ENCODE measurements around the gene ATXN7L2. TPM values are rescaled to one million over a fixed set of nuclear protein-coding genes. Genes with fewer than 3 reads are reported as not detected.

Gene ATXN7L2
- total and polyA plus RNA-seq, 3 donors from 2014 or later = 28.7 to 55.2 (median 40.9) TPM

GRCh38 chr1:109527098-109527811 is 43.5 kb downstream of the ATXN7L2 start:
- intact Hi-C loops (cut with DNase I; ENCODE audit: low total_unique reads) = no loop called here

GRCh38 chr1:109527846-109528695 is 44.4 kb downstream of the ATXN7L2 start:
- Histone ChIP-seq H3K9me3 (no peaks in the 10 kb centered on the region), H3K4me1 (peaks cover 35% of the 10 kb centered on the region), H3K27ac (no peak overlapping the region), H3K27me3 (no peaks in the 10 kb centered on the region), H3K36me3 (ENCODE audit: low read depth, missing control alignments) (no peaks in the 10 kb centered on the region), H3K4me3 (no peak overlapping the region)
- no peak for DNase-seq
- TF ChIP-seq POLR2A (IDR thresholded peaks at IDR 0.05) = no peak
- TF ChIP-seq, protein P1, sequence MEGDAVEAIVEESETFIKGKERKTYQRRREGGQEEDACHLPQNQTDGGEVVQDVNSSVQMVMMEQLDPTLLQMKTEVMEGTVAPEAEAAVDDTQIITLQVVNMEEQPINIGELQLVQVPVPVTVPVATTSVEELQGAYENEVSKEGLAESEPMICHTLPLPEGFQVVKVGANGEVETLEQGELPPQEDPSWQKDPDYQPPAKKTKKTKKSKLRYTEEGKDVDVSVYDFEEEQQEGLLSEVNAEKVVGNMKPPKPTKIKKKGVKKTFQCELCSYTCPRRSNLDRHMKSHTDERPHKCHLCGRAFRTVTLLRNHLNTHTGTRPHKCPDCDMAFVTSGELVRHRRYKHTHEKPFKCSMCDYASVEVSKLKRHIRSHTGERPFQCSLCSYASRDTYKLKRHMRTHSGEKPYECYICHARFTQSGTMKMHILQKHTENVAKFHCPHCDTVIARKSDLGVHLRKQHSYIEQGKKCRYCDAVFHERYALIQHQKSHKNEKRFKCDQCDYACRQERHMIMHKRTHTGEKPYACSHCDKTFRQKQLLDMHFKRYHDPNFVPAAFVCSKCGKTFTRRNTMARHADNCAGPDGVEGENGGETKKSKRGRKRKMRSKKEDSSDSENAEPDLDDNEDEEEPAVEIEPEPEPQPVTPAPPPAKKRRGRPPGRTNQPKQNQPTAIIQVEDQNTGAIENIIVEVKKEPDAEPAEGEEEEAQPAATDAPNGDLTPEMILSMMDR (IDR thresholded peaks at IDR 0.05) = no peak
- intact Hi-C loops (cut with DNase I; ENCODE audit: low total_unique reads) = no loop called here
- WGBS, 2 donors = 87 to 92% methylated on average over 9 of the region's 9 CpGs

More at GRCh38 chr1:109527098-109527811, 43.5 kb downstream of the ATXN7L2 start:
- no peak for DNase-seq
- no peaks in the 10 kb centered on the region for H3K9me3 ChIP-seq
- no peak overlapping the region for H3K4me3 ChIP-seq
- no peaks in the 10 kb centered on the region for H3K36me3 ChIP-seq (ENCODE audit: low read depth, missing control alignments)
- H3K27ac ChIP-seq = no peak overlapping the region
- peaks cover 27% of the 10 kb centered on the region for H3K4me1 ChIP-seq
- 89 to 90% methylated on average over 14 of the region's 14 CpGs for WGBS, 2 donors
- no peaks in the 10 kb centered on the region for H3K27me3 ChIP-seq
- TF ChIP-seq POLR2A (IDR thresholded peaks at IDR 0.05) = no peak
- TF ChIP-seq, protein P1 (IDR thresholded peaks at IDR 0.05) = no peak

DNA sequence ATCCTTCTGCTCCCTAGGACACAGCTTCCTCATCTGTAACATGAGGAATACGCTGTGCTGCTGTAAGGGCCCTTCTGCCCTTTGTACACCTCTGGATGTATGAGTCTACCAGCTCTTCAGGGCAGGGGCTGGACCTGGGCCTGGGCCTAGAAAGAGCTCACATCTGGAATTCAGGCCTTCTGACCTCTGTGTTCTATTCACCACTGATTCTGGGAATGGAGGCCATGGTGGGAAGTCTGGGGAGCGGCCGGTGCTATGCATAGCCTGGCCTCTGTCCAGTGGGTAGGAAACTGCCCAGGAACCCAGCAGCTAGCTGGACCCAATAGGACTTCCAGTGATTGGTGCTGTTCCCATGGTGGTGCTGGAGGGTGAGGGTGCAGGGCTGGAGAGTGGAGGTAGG is 45.0 kb downstream of the ATXN7L2 start:
- no peaks in the 10 kb centered on the region for H3K36me3 ChIP-seq (ENCODE audit: low read depth, missing control alignments)
- TF ChIP-seq POLR2A (IDR thresholded peaks at IDR 0.05) = no peak
- TF ChIP-seq, protein P1 (IDR thresholded peaks at IDR 0.05) = no peak
- intact Hi-C loops (cut with DNase I; ENCODE audit: low total_unique reads) = no loop called here
- DNase-seq = no peak
- no peak overlapping the region for H3K4me3 ChIP-seq
- no peak overlapping the region for H3K27ac ChIP-seq
- WGBS, 2 donors = 87 to 100% methylated on average over 1 to 3 of the region's 3 CpGs
- H3K4me1 ChIP-seq = peaks cover 38% of the 10 kb centered on the region
- no peaks in the 10 kb centered on the region for H3K27me3 ChIP-seq
- H3K9me3 ChIP-seq = no peaks in the 10 kb centered on the region

- no peak overlapping the region for H3K4me3 ChIP-seq
- TF ChIP-seq POLR2A (IDR thresholded peaks at IDR 0.05) = no peak
- TF ChIP-seq, protein P1 (IDR thresholded peaks at IDR 0.05) = no peak
- H3K9me3 ChIP-seq = no peaks in the 10 kb centered on the region
- intact Hi-C loops (cut with DNase I; ENCODE audit: low total_unique reads) = loop anchor here (5.0 kb wide), 1 partner anchor 38 kb away; the partner anchor contains the start of gene CYB561D1
- H3K27ac ChIP-seq = no peak overlapping the region
- no peaks in the 10 kb centered on the region for H3K36me3 ChIP-seq (ENCODE audit: low read depth, missing control alignments)
- DNase-seq = no peak
- peaks cover 38% of the 10 kb centered on the region for H3K4me1 ChIP-seq
- H3K27me3 ChIP-seq = no peaks in the 10 kb centered on the region
- 63 to 73% methylated on average over 8 of the region's 8 CpGs for WGBS, 2 donors
Measured at GRCh38 chr1:109529881-109530456, 46.3 kb downstream of the ATXN7L2 start.
